IMR-90 (cell line): ENCODE data around the gene OSBPL6. TPM values are rescaled to one million over a fixed set of nuclear protein-coding genes. Genes with fewer than 3 reads are reported as not detected.

Experiments
- ATAC-seq: fragments of 200-7000 bp; cut with Tn5 transposase; 2 replicates; pipeline ENCODE4 v1.9.1; 2020; ENCODE audit warnings: low read depth, mild to moderate bottlenecking, moderate library complexity
- BruUV-seq: library from RNA; stranded (reverse); fragments of 400-500 nt; replicated peaks from 2 replicates; lab custom pipeline; 2021; lab: Mats Ljungman, UMichigan
- CTCF ChIA-PET: fragments of 300-600 bp; formaldehyde crosslinking; extraction: SDS; loops from one replicate; lab custom pipeline; 2021; ENCODE audit warnings: antibody characterized with exemption; lab: Yijun Ruan, JAX
- POLR2A ChIA-PET: fragments of 300-600 bp; sonication (Branson Sonifier 250); formaldehyde crosslinking; loops from one replicate; lab custom pipeline; 2022; ENCODE audit warnings: antibody characterized with exemption; ENCODE audit not compliant: unreplicated experiment; lab: Charles Lee
- DNase-seq: peaks from one replicate; pipeline ENCODE4 v3.0.0; 2013
- H2AFZ ChIP-seq: replicated peaks from 2 replicates; pipeline ENCODE3; 2013; ENCODE audit warnings: low read length, mild to moderate bottlenecking; ENCODE audit not compliant: poor library complexity
- H2AK5ac ChIP-seq: 2 replicates; pipeline ENCODE4 v1.6.1; 2013; ENCODE audit warnings: low read depth, low read length, inconsistent platforms
- H2AK9ac ChIP-seq: replicated peaks from 2 replicates; pipeline ENCODE3; 2013; ENCODE audit warnings: mild to moderate bottlenecking, low read depth, low read length, moderate library complexity; ENCODE audit not compliant: poor library complexity
- H2BK120ac ChIP-seq: 2 replicates; pipeline ENCODE4 v1.6.1; 2013; ENCODE audit warnings: low read depth, low read length, inconsistent platforms
- H2BK15ac ChIP-seq: 3 replicates; pipeline ENCODE4 v1.6.1; 2013; ENCODE audit warnings: low read depth, low read length, inconsistent platforms
- H2BK20ac ChIP-seq: 2 replicates; pipeline ENCODE4 v1.6.1; 2013; ENCODE audit warnings: low read depth, mild to moderate bottlenecking, inconsistent platforms, low read length, moderate library complexity
- H2BK5ac ChIP-seq: 2 replicates; pipeline ENCODE4 v1.6.1; 2013; ENCODE audit warnings: mild to moderate bottlenecking, low read depth, low read length, inconsistent platforms; ENCODE audit not compliant: poor library complexity, severe bottlenecking
- H3K14ac ChIP-seq: replicated peaks from 2 replicates; pipeline ENCODE4 v1.6.1; 2013; ENCODE audit warnings: low read depth, low read length, inconsistent platforms
- H3K18ac ChIP-seq: 2 replicates; pipeline ENCODE4 v1.6.1; 2013; ENCODE audit warnings: low read depth, low read length, control low read depth
- H3K23ac ChIP-seq: 2 replicates; pipeline ENCODE4 v1.6.1; 2013; ENCODE audit warnings: low read depth, low read length, inconsistent platforms
- H3K27ac ChIP-seq: 2 replicates; pipeline ENCODE4 v1.5.1; 2013; ENCODE audit warnings: mild to moderate bottlenecking, control low read depth, low read length; ENCODE audit not compliant: insufficient read depth
- H3K27me3 ChIP-seq: 2 replicates; pipeline ENCODE4 v1.6.1; 2013; ENCODE audit warnings: low read length; ENCODE audit not compliant: control insufficient read depth, insufficient read depth
- H3K36me3 ChIP-seq: 2 replicates; pipeline ENCODE4 v1.6.1; 2013; ENCODE audit warnings: low read length, mixed read lengths; ENCODE audit not compliant: control insufficient read depth, insufficient read depth
- H3K4ac ChIP-seq: 2 replicates; pipeline ENCODE4 v1.6.1; 2013; ENCODE audit warnings: low read depth, low read length, inconsistent platforms
- H3K4me1 ChIP-seq: 2 replicates; pipeline ENCODE4 v1.6.1; 2013; ENCODE audit warnings: low read length, mixed read lengths; ENCODE audit not compliant: control insufficient read depth, insufficient read depth
- H3K4me2 ChIP-seq: 2 replicates; pipeline ENCODE4 v1.6.1; 2013; ENCODE audit warnings: low read depth, mild to moderate bottlenecking, control low read depth, low read length, moderate library complexity
- H3K4me3 ChIP-seq: 2 replicates; pipeline ENCODE4 v1.5.1; 2013; ENCODE audit warnings: low read depth, mild to moderate bottlenecking, control low read depth, low read length, moderate library complexity; ENCODE audit not compliant: insufficient read depth
- H3K56ac ChIP-seq: 2 replicates; pipeline ENCODE4 v1.6.1; 2013; ENCODE audit warnings: low read length, inconsistent platforms; ENCODE audit not compliant: insufficient read depth; ENCODE audit errors: extremely low read depth
- H3K79me1 ChIP-seq, 2 experiments: 2 replicates each; pipeline ENCODE4 v1.6.1; 2013; ENCODE audit warnings: low read length in 2 of 2, inconsistent platforms in 1 of 2, low read depth in 1 of 2
- H3K9ac ChIP-seq: 2 replicates; pipeline ENCODE4 v1.6.1; 2013; ENCODE audit warnings: low read depth, low read length, control low read depth
- H3K9me1 ChIP-seq: 2 replicates; pipeline ENCODE4 v1.6.1; 2013; ENCODE audit warnings: low read length, inconsistent platforms; ENCODE audit not compliant: insufficient read depth
- H3K9me3 ChIP-seq: 2 replicates; pipeline ENCODE4 v1.6.1; 2013; ENCODE audit warnings: low read length; ENCODE audit not compliant: control insufficient read depth, insufficient read depth
- H4K20me1 ChIP-seq: 2 replicates; pipeline ENCODE4 v1.6.1; 2013; ENCODE audit warnings: low read length, inconsistent platforms; ENCODE audit not compliant: insufficient read depth
- H4K5ac ChIP-seq: 2 replicates; pipeline ENCODE4 v1.6.1; 2013; ENCODE audit warnings: mild to moderate bottlenecking, low read depth, low read length, control low read depth
- H4K8ac ChIP-seq, 2 experiments: 2 replicates each; pipeline ENCODE4 v1.6.1; 2013; ENCODE audit warnings: low read depth in 2 of 2, low read length in 2 of 2, control low read depth in 1 of 2, inconsistent platforms in 1 of 2
- H4K91ac ChIP-seq: 2 replicates; pipeline ENCODE4 v1.6.1; 2013; ENCODE audit warnings: low read depth, low read length, inconsistent platforms; ENCODE audit not compliant: insufficient read depth
- BHLHE40 ChIP-seq: fragments of 150-350 bp; IDR thresholded peaks from 2 replicates; pipeline ENCODE4 v1.6.1; 2016; ENCODE audit warnings: mild to moderate bottlenecking, low read depth, low read length
- CEBPB ChIP-seq: IDR thresholded peaks from 2 replicates; pipeline ENCODE4 v1.6.1; 2012; ENCODE audit warnings: low read depth, low read length, improper control_type of control experiment
- FOS ChIP-seq: fragments of 150-350 bp; IDR thresholded peaks from 2 replicates; pipeline ENCODE4 v1.6.1; 2016; ENCODE audit warnings: low read depth, low read length
- NFE2L2 ChIP-seq: fragments of 150-350 bp; IDR thresholded peaks from 2 replicates; pipeline ENCODE4 v1.6.1; 2016; ENCODE audit warnings: low read depth, mild to moderate bottlenecking, low read length
- RAD21 ChIP-seq: IDR thresholded peaks from 2 replicates; pipeline ENCODE4 v1.6.1; 2012; ENCODE audit warnings: low read length, improper control_type of control experiment
- RFX5 ChIP-seq: IDR thresholded peaks from 2 replicates; pipeline ENCODE4 v1.8.0; 2012; ENCODE audit warnings: low read depth, mild to moderate bottlenecking, low read length, moderate library complexity
- SMC3 ChIP-seq: fragments of 150-350 bp; IDR thresholded peaks from 2 replicates; pipeline ENCODE4 v1.6.1; 2016; ENCODE audit warnings: low read depth, mild to moderate bottlenecking, antibody characterized with exemption, low read length, moderate library complexity
- WGBS, 2 experiments: methylation state at CpG; one replicate each; pipeline versions ENCODE4 v1.1.5 to v1.1.7; 2013; ENCODE audit warnings: missing lambda C conversion rate in 2 of 2; ENCODE audit not compliant: insufficient read length in 1 of 2; ENCODE audit errors: extremely low coverage in 2 of 2; 5-methylcytosine and 5-hydroxymethylcytosine counted together
- dilution Hi-C: fragments of 300-500 bp; cut with HindIII; formaldehyde crosslinking; loops from one replicate; pipeline ENCODE4 v1.14.3; 2018; ENCODE audit warnings: low sequenced_read_pairs; ENCODE audit not compliant: unreplicated experiment
- in situ Hi-C: fragments of 300-500 bp; cut with MboI; formaldehyde crosslinking; loops from 3 replicates; pipeline ENCODE4 v1.14.3; 2019; ENCODE audit warnings: low sequenced_read_pairs, inconsistent platforms, mixed read lengths
- intact Hi-C: fragments of 100-400 bp; cut with micrococcal nuclease; formaldehyde crosslinking; loops from 2 replicates; pipeline ENCODE4 v1.10.0; 2022
- polyA plus RNA-seq, 3 experiments: library from polyadenylated mRNA; depleted of rRNA; stranded (reverse); fragments of >200 nt; gene quantifications; 2 replicates each; pipeline ENCODE4 v1.2.3, GENCODE V29; 2012; ENCODE audit warnings: low replicate concordance in 1 of 3
- total RNA-seq: library from RNA; depleted of rRNA; stranded (reverse); fragments of >200 nt; gene quantifications from 2 replicates; pipeline ENCODE4 v1.2.3, GENCODE V29; 2012

OSBPL6 gene
- total and polyA plus RNA-seq, 2 of the 4 experiments (the other 2 are of a cell fraction), result 3.2 to 3.7 TPM

DNA sequence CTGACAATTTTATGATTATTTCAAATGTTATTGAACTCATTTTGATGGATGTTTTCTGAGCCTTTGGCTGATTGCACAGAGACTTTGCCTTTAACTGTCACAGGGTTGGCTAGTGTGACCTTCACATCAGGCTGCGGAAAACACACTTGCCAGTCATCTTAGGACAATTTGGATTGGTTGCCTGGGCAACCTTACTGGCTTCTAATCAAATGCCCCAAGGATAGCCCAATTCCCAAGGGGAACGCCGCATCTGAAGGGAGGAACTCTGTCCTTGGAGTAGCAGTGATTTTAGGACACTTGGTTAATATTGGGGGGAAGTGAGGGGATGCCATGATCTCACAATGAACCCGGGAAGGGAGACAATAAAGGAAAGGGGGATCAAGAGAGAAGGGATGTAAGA, 29.5 kb downstream of the OSBPL6 start:
- WGBS, 2 experiments, result 100% methylated on average over 1 of the region's 4 CpGs; no CpG with 5 or more reads in 1 of the 2 experiments
- CTCF ChIA-PET, result no interaction called here
- no peak overlapping the region for H3K23ac ChIP-seq
- H2BK20ac ChIP-seq, result no peak overlapping the region
- no peaks in the 10 kb centered on the region for H3K4me1 ChIP-seq
- TF ChIP-seq RAD21, result no peak
- no peak for TF ChIP-seq CEBPB
- TF ChIP-seq NFE2L2, result no peak
- TF ChIP-seq BHLHE40, result no peak
- no peak for TF ChIP-seq RFX5
- no peak for TF ChIP-seq FOS
- TF ChIP-seq SMC3, result no peak
- H4K91ac ChIP-seq, result no peak overlapping the region
- H3K27ac ChIP-seq, result no peak overlapping the region
- H4K8ac ChIP-seq, result no peak overlapping the region
- H3K79me1 ChIP-seq, result no peaks in the 10 kb centered on the region; a peak in 3 of 4 replicates
- no peak for ATAC-seq
- no peak overlapping the region for H4K5ac ChIP-seq
- H3K27me3 ChIP-seq, result no peaks in the 10 kb centered on the region
- H2AK5ac ChIP-seq, result no peak overlapping the region
- in situ Hi-C loops (no loop called here), dilution Hi-C loops (no loop called here), intact Hi-C loops (no loop called here)
- no peak overlapping the region for H3K56ac ChIP-seq
- H4K20me1 ChIP-seq, result no peaks in the 10 kb centered on the region
- H3K36me3 ChIP-seq, result no peaks in the 10 kb centered on the region
- no peak overlapping the region for H2BK120ac ChIP-seq
- peaks cover 4% of the 10 kb centered on the region; the same call in 1 of the 2 replicates for H3K9me1 ChIP-seq
- no peak overlapping the region for H3K4me3 ChIP-seq
- no peak overlapping the region for H2AFZ ChIP-seq
- H3K4me2 ChIP-seq, result no peak overlapping the region
- no peak overlapping the region for H3K9ac ChIP-seq
- no peaks in the 10 kb centered on the region for H3K9me3 ChIP-seq
- POLR2A ChIA-PET, result no interaction called here
- no peak overlapping the region for H3K14ac ChIP-seq
- no peak overlapping the region for H3K18ac ChIP-seq
- no peak for DNase-seq
- no peak overlapping the region for H2AK9ac ChIP-seq
- no TSS peak for BruUV-seq
- no peak overlapping the region for H3K4ac ChIP-seq
- H2BK15ac ChIP-seq, result no peak overlapping the region
- no peak overlapping the region for H2BK5ac ChIP-seq
